ENCODE results near the gene FTSJ3. TPM values are rescaled to one million over a fixed set of nuclear protein-coding genes. Genes with fewer than 3 reads are reported as not detected.

The FTSJ3 gene
- total and polyA plus RNA-seq, 7 donors, result 7.9 to 65.8 (median 31.0) TPM

DNA sequence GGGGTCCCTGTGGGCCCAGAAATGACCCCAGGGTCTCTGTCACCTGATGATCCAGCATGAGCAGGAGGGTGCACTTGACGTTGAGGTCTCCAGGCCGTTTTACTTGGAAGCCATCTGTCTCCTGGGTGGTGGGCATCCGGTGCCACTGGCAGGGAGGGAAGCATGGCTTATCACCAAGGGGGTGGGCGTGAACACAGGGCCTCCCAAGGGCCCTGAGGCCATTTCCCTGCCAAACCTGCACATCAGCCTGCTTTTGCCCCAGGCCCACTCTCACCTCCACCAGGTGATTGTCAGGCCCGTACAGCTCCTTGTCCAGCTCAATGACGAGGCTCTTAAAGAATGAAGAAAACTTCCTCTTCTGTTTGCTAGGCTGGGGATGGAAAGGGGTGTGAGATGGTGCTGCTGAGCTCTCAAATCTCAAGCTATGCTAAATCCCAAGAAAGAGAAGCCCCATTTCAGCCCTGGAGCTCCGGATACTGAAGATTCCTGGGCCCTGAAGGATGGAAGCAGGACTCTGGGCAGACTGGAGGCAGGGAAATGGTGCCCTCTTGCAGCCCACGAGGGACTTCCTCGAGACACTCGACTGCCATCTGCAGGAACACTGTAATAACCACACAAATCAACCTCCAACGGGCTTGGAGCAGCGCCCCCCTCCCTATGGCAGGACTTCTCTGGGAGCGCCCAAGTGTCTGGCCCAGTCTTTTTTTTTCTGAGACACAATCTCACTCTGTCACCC, 7.1 kb upstream of the FTSJ3 start:
- peaks cover 0 to 49% (median 40%) of the 10 kb centered on the region in 4 donors for H3K4me1 ChIP-seq
- H3K9me3 ChIP-seq, result no peaks in the 10 kb centered on the region
- intact Hi-C loops (cut with DNase I), result no loop called here
- no peak overlapping the region for H3K4me3 ChIP-seq
- H3K36me3 ChIP-seq, result peaks cover 47 to 78% (median 72%) of the 10 kb centered on the region in 4 donors
- peak; percentile 64 for DNase-seq
- no peak for TF ChIP-seq POLR2A (IDR thresholded peaks at IDR 0.05)
- TF ChIP-seq, protein P1, sequence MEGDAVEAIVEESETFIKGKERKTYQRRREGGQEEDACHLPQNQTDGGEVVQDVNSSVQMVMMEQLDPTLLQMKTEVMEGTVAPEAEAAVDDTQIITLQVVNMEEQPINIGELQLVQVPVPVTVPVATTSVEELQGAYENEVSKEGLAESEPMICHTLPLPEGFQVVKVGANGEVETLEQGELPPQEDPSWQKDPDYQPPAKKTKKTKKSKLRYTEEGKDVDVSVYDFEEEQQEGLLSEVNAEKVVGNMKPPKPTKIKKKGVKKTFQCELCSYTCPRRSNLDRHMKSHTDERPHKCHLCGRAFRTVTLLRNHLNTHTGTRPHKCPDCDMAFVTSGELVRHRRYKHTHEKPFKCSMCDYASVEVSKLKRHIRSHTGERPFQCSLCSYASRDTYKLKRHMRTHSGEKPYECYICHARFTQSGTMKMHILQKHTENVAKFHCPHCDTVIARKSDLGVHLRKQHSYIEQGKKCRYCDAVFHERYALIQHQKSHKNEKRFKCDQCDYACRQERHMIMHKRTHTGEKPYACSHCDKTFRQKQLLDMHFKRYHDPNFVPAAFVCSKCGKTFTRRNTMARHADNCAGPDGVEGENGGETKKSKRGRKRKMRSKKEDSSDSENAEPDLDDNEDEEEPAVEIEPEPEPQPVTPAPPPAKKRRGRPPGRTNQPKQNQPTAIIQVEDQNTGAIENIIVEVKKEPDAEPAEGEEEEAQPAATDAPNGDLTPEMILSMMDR (IDR thresholded peaks at IDR 0.05), result peak in 1 of 4 experiments; percentile 43
- WGBS, 2 donors, result 41 to 45% methylated on average over 13 of the region's 13 CpGs
- H3K27ac ChIP-seq, result peak overlapping the region in 3 of 4 donors; percentile 44 to 95 (median 58)
- no peaks in the 10 kb centered on the region for H3K27me3 ChIP-seq

DNA sequence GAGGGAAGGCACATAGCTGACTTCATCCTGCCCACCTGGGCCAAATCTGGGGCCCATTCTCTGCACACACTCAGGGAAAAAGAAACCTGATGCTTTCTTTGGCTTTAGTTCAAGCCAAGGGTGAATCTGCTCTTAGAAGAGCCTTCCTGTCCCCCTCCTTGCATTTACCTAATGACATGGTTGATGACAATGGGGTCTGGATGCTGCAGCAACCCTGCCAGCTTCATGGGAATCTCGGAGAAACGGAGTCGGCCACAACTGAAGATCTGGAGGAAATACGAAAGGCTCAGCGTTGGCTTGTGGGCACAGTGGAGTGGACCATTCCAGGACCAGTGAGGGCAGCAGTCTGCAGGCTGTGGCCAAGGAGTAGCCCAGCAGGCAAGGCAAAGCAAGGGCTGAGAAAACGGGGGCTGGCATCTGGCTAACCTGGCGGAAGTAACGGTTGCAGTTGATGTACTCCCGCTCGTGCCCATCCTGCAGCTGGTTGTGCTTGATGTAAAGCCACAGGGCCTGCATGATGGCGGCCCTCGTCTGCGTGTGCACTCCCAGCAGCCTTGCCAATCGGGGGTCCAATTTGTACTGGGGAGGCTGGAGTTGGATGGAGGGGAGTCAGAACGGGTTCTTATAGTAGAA, 6.4 kb upstream of the FTSJ3 start:
- TF ChIP-seq, protein P1 (IDR thresholded peaks at IDR 0.05), result no peak
- TF ChIP-seq EP300 (IDR thresholded peaks at IDR 0.05) (no peak), POLR2AphosphoS5 (IDR thresholded peaks at IDR 0.05) (no peak), POLR2A (IDR thresholded peaks at IDR 0.05) (no peak)
- peaks cover 53 to 86% (median 77%) of the 10 kb centered on the region in 4 donors for H3K36me3 ChIP-seq
- H3K4me3 ChIP-seq, result no peak overlapping the region
- H3K27me3 ChIP-seq, result no peaks in the 10 kb centered on the region
- intact Hi-C loops (cut with DNase I), result no loop called here
- WGBS, 2 donors, result 93 to 94% methylated on average over 15 of the region's 15 CpGs
- H3K27ac ChIP-seq, result peak overlapping the region in 2 of 4 donors; percentile 58 to 95
- no peak for DNase-seq
- H3K9me3 ChIP-seq, result no peaks in the 10 kb centered on the region
- H3K4me1 ChIP-seq, result peaks cover 0 to 49% (median 40%) of the 10 kb centered on the region in 4 donors

DNA sequence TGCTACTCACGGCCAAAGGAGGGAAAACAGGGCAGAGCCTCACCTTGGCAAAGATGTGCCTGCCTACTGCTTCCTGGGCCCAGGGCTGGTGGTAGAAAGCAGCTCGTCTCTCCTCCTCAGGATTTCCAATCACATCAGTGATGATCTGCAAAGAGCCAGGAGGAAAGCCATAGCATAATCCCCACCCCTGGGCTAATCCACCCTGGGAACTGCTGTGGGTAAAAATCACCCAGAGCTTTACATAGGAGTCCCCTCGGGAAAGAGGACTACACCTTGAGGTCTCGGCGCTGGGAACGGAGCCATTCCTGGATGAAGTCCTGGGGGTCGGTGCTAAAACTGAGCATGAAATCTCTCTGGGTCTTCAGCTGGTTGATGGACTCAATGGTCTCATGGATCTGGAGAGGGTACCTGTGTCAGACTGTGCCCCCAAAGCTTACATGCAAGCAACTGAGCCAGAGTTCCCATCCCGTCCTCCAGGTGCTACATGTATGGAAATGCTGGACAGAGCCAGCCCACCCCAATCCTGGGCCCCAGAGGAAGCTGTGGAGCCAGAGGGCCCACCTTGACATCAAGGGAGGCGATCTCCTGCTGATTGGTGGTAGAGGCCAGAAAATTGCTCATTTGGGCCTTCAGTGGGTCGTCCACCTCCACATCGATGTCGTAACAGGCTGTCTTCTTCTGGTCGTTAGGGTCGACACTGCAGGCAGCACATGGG, 5.7 kb upstream of the FTSJ3 start:
- Histone ChIP-seq H3K27me3 (no peaks in the 10 kb centered on the region), H3K9me3 (no peaks in the 10 kb centered on the region), H3K4me1 (peaks cover 0 to 49% (median 41%) of the 10 kb centered on the region in 4 donors), H3K36me3 (peaks cover 53 to 89% (median 77%) of the 10 kb centered on the region in 4 donors), H3K4me3 (no peak overlapping the region), H3K27ac (no peak overlapping the region)
- WGBS, 2 donors, result 87 to 89% methylated on average over 14 of the region's 14 CpGs
- intact Hi-C loops (cut with DNase I), result no loop called here
- DNase-seq, result no peak
- TF ChIP-seq EP300 (IDR thresholded peaks at IDR 0.05), result no peak
- no peak for TF ChIP-seq POLR2A (IDR thresholded peaks at IDR 0.05)

DNA sequence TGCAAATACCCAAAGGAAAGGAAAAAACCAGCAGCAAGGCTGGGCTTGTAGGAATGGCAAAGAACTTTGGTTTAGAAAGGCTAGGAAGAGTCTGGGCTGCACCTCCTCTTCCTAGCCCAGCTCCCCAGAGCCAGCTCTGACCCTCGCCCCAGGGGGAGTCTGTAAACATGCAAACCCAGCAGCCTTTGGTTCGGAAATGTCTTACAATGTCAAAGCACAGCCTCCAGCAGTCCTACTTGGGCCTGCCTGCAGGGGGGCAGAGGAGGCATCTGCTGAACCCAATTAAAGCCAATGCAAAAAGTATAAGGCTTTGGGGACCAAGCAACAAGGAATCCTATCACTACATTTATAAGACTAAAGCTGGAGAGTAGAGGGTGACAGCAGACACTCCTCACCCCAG, 5.0 kb upstream of the FTSJ3 start:
- intact Hi-C loops (cut with DNase I), result no loop called here
- H3K4me1 ChIP-seq, result peaks cover 0 to 44% (median 37%) of the 10 kb centered on the region in 4 donors
- TF ChIP-seq POLR2AphosphoS5 (IDR thresholded peaks at IDR 0.05) (no peak), POLR2A (IDR thresholded peaks at IDR 0.05) (no peak), EP300 (IDR thresholded peaks at IDR 0.05) (no peak)
- TF ChIP-seq, protein P1 (IDR thresholded peaks at IDR 0.05), result no peak
- H3K4me3 ChIP-seq, result no peak overlapping the region
- no peaks in the 10 kb centered on the region for H3K9me3 ChIP-seq
- H3K27me3 ChIP-seq, result no peaks in the 10 kb centered on the region
- no peak for DNase-seq
- WGBS, 2 donors, result 87 to 93% methylated on average over 2 of the region's 2 CpGs
- H3K27ac ChIP-seq, result no peak overlapping the region
- H3K36me3 ChIP-seq, result peaks cover 53 to 89% (median 77%) of the 10 kb centered on the region in 4 donors

DNA sequence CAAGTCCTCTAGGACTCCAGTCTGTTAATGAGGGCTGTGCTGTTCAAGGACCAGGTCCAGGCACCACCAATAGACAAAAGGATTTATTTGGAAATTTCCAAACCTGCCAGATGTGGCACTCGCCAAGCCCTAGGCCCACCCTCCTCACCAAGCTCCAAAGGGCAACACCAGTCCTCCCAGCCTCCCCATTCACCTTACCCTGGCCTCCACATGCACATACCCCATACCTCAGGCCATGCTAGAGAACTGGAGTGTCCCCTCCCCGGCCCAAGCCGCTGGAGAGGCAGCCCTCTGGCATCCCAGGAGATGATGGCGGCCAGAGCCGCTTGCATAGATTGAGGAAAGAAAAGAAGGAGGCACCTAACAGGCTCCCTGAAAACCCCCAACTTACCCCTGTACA, 4.6 kb upstream of the FTSJ3 start:
- WGBS, 2 donors, result 79 to 86% methylated on average over 5 of the region's 5 CpGs
- TF ChIP-seq POLR2A (IDR thresholded peaks at IDR 0.05) (no peak), EP300 (IDR thresholded peaks at IDR 0.05) (no peak), POLR2AphosphoS5 (IDR thresholded peaks at IDR 0.05) (no peak)
- TF ChIP-seq, protein P1 (IDR thresholded peaks at IDR 0.05), result no peak
- no peak for DNase-seq
- Histone ChIP-seq H3K27me3 (no peaks in the 10 kb centered on the region), H3K4me1 (peaks cover 0 to 40% (median 33%) of the 10 kb centered on the region in 4 donors), H3K9me3 (no peaks in the 10 kb centered on the region), H3K27ac (no peak overlapping the region), H3K4me3 (no peak overlapping the region), H3K36me3 (peaks cover 53 to 85% (median 76%) of the 10 kb centered on the region in 4 donors)
- intact Hi-C loops (cut with DNase I), result no loop called here

Measured in sigmoid colon (tissue), 7 donors.